Cardiac septum (tissue), 1 donor: ENCODE data around the gene HTR6. TPM values are rescaled to one million over a fixed set of nuclear protein-coding genes. Genes with fewer than 3 reads are reported as not detected.
A peak's percentile ranks its signal among the peaks of the same experiment; 100 is the strongest.
"Not testable (repeated sequence)": the region's sequence is repeated elsewhere in the genome, so short reads cannot be mapped to it uniquely, and the experiment has no call there.

Experiments
- DNase-seq: peaks from one replicate; pipeline ENCODE4 v3.0.0-alpha.2; 2020; ENCODE audit warnings: low spot score
- intact Hi-C: fragments of 100-400 bp; cut with DNase I; formaldehyde crosslinking; loops from one replicate; pipeline ENCODE4 v1.14.0; 2022
- total RNA-seq: library from RNA; stranded (reverse); fragmentation: NEBNext Ultra II Directional; extraction: Animal tissue kit (Norgen Biotek cat#: 25700); gene quantifications from one replicate; pipeline ENCODE4 v1.2.1, GENCODE V29; 2021
- donor health status: DM: no; HTN: no; CAD: no.

HTR6 gene
- total RNA-seq, 1 donor from 2014 or later = not detected

- DNase-seq, intact Hi-C loops: not testable (repeated sequence)
These were observed 27.9 kb upstream of the HTR6 start for GRCh38 chr1:19636749-19637148.

- no peak for DNase-seq
- intact Hi-C loops = no loop called here
These were observed 27.1 kb upstream of the HTR6 start for GRCh38 chr1:19637606-19638005.

GRCh38 chr1:19639228-19639627, 25.4 kb upstream of the HTR6 start:
- DNase-seq, intact Hi-C loops: not testable (repeated sequence)

GRCh38 chr1:19639999-19640362, 24.7 kb upstream of the HTR6 start:
- no peak for DNase-seq
- intact Hi-C loops = loop anchor here (5.0 kb wide), 1 partner anchor 38 kb away; no protein-coding TSS in a partner anchor

DNA sequence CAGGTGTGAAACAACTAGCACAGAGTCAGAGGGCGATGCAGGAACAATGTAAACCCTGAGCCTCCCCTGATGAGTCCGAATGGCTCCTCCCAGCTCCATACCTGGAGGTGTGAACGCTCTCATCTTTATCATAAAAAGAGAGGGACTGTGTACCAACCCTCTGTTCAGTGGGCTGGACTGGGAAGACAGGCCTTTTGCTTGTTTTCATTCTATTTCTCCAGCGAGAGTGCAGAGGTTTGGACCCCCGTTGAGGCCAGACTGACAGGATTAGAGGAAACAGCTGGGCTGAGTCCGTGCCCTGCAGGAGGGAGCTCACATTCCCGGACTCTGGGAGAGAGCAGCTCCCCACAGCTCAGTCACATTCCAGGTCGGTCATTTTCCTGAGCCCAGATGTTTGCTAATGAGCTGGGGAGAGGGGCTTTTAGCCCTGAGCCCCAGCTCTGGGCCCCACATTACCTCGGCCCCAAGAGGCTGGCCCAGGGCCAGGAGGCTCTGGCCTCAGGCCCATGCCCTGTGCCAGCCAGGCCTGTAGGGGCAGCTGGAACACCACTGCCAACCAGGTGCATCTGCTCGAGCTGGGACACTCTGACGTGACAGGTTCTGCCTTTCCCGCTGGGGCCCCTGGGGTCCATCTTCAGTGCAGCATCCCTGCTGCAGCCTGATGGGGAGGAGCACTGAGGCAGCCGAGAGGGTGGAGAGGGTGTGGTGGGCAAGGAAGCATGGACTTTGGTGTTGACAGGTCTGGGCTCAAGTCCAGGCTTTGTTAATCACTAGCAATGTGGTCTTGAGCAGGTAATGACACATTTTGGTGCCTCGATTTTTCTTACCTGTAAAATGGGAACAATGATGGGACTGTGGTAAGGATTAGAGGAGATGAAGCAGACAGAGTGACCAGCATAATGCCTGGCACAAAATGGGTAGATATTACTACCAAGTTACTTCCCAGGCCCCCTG, 24.0 kb upstream of the HTR6 start:
- intact Hi-C loops = loop anchor here (5.0 kb wide), 1 partner anchor 38 kb away; no protein-coding TSS in a partner anchor
- DNase-seq = peak; percentile 49

GRCh38 chr1:19643121-19643520, 21.6 kb upstream of the HTR6 start:
- peak; percentile 66 for DNase-seq
- intact Hi-C loops = loop anchor here (5.0 kb wide), 1 partner anchor 41 kb away; no protein-coding TSS in a partner anchor

GRCh38 chr1:19643602-19644394, 20.9 kb upstream of the HTR6 start, which contains the start of gene NBL1:
TSS of gene NBL1 (plus strand) at chr1:19644311. CDS start at chr1:19655031, 10,720 bp downstream.
- intact Hi-C loops = loop anchor here (5.0 kb wide), 1 partner anchor 41 kb away; no protein-coding TSS in a partner anchor
- peak; percentile 81 for DNase-seq

- intact Hi-C loops = loop anchor here (5.0 kb wide), 1 partner anchor 42 kb away; no protein-coding TSS in a partner anchor
- DNase-seq = no peak
These were observed 20.3 kb upstream of the HTR6 start for GRCh38 chr1:19644395-19644680.

DNA sequence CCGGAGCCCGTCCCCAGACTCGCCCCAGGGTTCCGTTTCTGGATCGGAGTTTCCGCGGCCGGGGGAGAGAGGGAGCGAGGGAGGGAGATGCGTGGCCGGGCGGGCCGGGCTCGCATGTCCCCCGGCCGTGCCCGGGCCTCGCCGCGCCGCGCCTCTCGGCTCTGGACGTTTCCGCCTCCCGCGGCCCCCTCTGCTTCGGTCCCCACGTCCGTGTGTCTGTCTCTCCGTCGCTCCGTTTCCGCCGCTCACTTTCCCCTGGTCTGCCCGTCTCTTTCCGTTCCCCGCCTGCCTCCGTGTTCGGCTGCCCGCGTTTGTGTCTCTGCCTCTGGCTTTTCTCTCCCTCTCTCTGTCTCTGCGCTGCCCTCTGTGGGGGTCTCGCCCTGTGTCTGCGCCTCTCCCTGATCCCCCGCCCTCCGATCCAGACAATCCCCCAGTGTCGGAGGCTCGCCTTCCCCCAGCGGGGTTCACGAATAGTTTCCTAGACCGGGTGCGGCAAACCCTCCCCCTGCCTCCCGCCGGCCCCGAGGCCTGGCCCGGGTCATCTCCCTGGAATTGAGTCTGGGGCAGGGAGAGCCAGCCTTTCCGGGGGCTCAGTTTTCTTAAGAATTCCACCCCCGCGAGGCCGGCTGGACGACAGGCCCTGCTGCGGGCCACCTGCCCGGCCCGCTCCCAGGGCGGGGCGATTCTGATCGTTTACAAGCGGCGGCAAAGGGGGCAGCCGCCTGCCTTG, 19.8 kb upstream of the HTR6 start:
- intact Hi-C loops = loop anchor here (5.0 kb wide), 3 partner anchors 43 to 208 kb away; no protein-coding TSS in a partner anchor
- DNase-seq = peak; percentile 75

DNA sequence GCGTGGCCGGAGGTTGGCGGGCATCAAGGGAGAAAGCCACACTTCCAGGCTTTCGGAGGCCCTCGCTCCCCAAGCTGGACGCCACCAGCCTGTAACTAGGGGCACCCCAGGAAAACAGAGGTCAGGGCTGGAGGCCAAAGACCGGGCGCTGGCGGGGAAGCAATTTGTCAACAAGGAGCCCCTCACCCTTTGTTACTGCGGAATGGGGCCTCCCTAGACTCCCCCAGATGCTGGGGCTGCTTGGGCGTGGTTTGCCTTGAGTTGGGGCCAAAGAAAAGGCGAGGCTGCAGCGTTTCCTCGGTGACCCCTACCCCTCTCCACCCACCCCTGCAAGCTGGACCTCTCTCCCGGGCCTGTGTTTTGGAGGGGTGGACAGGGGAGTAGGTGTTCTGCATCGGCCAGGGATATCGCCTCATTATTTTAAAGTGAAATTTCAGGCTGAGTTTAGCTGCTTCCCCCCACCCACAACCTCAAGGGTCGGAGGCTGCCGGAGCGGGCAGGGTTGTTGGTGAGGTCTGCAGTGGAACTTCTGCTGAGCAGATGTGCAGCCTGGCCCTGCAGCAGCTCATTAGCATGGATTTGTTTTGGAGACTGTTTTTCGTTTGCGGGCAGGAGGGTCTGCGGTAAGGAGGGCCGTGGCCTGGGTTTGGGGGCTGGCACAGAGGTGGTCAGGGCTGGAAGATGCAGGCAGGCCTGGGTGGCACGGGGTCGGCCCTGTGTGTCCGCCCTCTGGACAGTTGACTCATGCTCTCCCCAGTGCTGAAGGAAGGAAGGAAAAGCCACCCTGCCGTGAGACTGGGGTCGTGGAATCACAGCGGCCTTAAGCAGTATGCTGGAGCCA, 19.0 kb upstream of the HTR6 start:
- DNase-seq = no peak

GRCh38 chr1:19646377-19647319, 18.0 kb upstream of the HTR6 start:
- intact Hi-C loops = loop anchor here (5.0 kb wide), 2 partner anchors 84 to 209 kb away; no protein-coding TSS in a partner anchor
- DNase-seq = no peak

More for the DNA sequence above, 19.0 kb upstream of the HTR6 start:
- intact Hi-C loops = loop anchor here (5.0 kb wide), 2 partner anchors 83 to 208 kb away; no protein-coding TSS in a partner anchor

- DNase-seq = no peak
- intact Hi-C loops = loop anchor here (5.0 kb wide), 2 partner anchors 85 to 210 kb away; no protein-coding TSS in a partner anchor
These were observed 17.0 kb upstream of the HTR6 start for GRCh38 chr1:19647643-19648042.

GRCh38 chr1:19648239-19648638, 16.4 kb upstream of the HTR6 start:
- no peak for DNase-seq
- intact Hi-C loops = loop anchor here (5.0 kb wide), 2 partner anchors 86 to 211 kb away; no protein-coding TSS in a partner anchor

- intact Hi-C loops = loop anchor here (5.0 kb wide), 2 partner anchors 86 to 211 kb away; no protein-coding TSS in a partner anchor
These were observed 16.0 kb upstream of the HTR6 start for GRCh38 chr1:19648689-19649088.

GRCh38 chr1:19650416-19651140, 14.1 kb upstream of the HTR6 start:
- intact Hi-C loops = loop anchor here (2.0 to 5.0 kb wide), 3 partner anchors 163 to 393 kb away; partner anchors contain the start of gene CAPZB

More at GRCh38 chr1:19648689-19649088, 16.0 kb upstream of the HTR6 start:
- no peak for DNase-seq

GRCh38 chr1:19651141-19651737, 13.4 kb upstream of the HTR6 start:
- DNase-seq = no peak
- intact Hi-C loops = loop anchor here (2.0 to 5.0 kb wide), 3 partner anchors 164 to 394 kb away; partner anchors contain the start of gene CAPZB

More at GRCh38 chr1:19650416-19651140, 14.1 kb upstream of the HTR6 start:
- DNase-seq = no peak
